PFSK-1 (cell line): ENCODE results near the gene CABLES2.

ENCODE experiments used
- POLR2AphosphoS5 ChIP-seq: IDR thresholded peaks from 2 replicates; pipeline ENCODE4 v1.6.1; 2012; ENCODE audit warnings: low read depth, mild to moderate bottlenecking, control low read depth, low read length, moderate library complexity
- SIN3A ChIP-seq: IDR thresholded peaks from 2 replicates; pipeline ENCODE4 v1.6.1; 2012; ENCODE audit warnings: mild to moderate bottlenecking, low read length, moderate library complexity, borderline replicate concordance; ENCODE audit not compliant: insufficient read depth
- TAF1 ChIP-seq: IDR thresholded peaks from 2 replicates; pipeline ENCODE4 v1.6.1; 2012; ENCODE audit warnings: low read length, control low read depth, borderline replicate concordance; ENCODE audit not compliant: insufficient read depth
- TF ChIP-seq, protein P1 (sequence below), 2 experiments: IDR thresholded peaks; 2 replicates each; pipeline versions ENCODE4 v1.6.1 to v1.8.0; 2011 to 2012; ENCODE audit warnings: low read depth in 2 of 2, low read length in 2 of 2, control low read depth in 1 of 2, inconsistent platforms in 1 of 2, mild to moderate bottlenecking in 1 of 2, moderate library complexity in 1 of 2; ENCODE audit not compliant: insufficient read depth in 1 of 2

DNA sequence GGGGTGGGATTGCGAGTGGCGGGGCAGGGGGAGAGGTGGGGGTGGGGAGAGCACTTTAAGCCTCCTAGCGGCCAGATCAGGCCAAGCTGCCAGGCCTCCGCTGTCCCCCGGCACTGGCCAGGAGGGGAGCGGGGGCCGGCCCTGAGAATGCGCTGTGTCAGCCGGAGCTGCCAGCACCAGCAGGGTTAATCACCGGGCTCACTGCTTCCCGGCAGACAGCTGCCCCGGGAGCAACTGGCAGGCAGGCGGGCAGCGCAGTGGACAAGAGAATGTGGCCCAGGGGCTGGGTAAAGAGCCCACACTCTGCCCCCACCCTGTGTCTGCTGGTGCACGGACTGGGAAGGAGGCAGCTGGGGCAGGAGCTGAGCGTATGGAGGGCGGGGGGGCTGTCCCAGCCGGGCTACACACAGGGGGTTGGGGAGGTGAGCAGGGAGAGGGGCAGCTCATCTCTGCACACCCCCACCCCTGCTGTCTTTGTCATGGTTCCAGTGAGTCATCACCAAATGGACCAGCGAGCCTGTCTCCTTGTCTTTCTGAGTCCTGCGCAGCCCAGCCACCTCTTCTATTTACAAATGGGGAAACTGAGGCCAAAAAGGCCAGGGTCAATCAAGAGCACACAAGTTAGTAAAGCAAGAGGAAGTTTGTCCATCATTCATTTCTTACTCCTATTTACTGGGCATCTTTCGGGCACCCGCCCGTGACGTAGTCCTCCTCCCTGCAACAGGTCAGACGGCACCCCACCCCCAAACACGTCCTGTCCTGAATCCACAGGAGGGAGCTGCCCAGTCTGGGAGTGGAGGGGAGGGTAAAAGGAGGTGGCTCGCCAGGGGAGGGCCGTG, 37.9 kb downstream of the CABLES2 start:
- TF ChIP-seq SIN3A (no peak), TAF1 (no peak), POLR2AphosphoS5 (no peak)
- TF ChIP-seq, protein P1, sequence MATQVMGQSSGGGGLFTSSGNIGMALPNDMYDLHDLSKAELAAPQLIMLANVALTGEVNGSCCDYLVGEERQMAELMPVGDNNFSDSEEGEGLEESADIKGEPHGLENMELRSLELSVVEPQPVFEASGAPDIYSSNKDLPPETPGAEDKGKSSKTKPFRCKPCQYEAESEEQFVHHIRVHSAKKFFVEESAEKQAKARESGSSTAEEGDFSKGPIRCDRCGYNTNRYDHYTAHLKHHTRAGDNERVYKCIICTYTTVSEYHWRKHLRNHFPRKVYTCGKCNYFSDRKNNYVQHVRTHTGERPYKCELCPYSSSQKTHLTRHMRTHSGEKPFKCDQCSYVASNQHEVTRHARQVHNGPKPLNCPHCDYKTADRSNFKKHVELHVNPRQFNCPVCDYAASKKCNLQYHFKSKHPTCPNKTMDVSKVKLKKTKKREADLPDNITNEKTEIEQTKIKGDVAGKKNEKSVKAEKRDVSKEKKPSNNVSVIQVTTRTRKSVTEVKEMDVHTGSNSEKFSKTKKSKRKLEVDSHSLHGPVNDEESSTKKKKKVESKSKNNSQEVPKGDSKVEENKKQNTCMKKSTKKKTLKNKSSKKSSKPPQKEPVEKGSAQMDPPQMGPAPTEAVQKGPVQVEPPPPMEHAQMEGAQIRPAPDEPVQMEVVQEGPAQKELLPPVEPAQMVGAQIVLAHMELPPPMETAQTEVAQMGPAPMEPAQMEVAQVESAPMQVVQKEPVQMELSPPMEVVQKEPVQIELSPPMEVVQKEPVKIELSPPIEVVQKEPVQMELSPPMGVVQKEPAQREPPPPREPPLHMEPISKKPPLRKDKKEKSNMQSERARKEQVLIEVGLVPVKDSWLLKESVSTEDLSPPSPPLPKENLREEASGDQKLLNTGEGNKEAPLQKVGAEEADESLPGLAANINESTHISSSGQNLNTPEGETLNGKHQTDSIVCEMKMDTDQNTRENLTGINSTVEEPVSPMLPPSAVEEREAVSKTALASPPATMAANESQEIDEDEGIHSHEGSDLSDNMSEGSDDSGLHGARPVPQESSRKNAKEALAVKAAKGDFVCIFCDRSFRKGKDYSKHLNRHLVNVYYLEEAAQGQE (IDR thresholded peaks at IDR 0.05; ENCODE audit: insufficient read depth in 1 of 2, low read depth in 2 of 2, low read length in 2 of 2) = no peak
